Epithelial cell of proximal tubule (primary cell): ENCODE results near the gene NSD1. TPM values are rescaled to one million over a fixed set of nuclear protein-coding genes. Genes with fewer than 3 reads are reported as not detected.

Experiments used
- DNase-seq: peaks from one replicate; pipeline ENCODE4 v3.0.0-alpha.2; 2011; ENCODE audit warnings: low read depth
- H3K4me3 ChIP-seq: 2 replicates; pipeline ENCODE4 v1.5.1; 2011; ENCODE audit warnings: low read depth, mild to moderate bottlenecking, low read length
- CTCF ChIP-seq: conservative IDR thresholded peaks from 2 replicates; pipeline ENCODE4 v1.5.1; 2012; ENCODE audit warnings: low read depth, mild to moderate bottlenecking, low read length
- total RNA-seq: library from RNA; depleted of rRNA; stranded (reverse); fragments of >200 nt; gene quantifications from 2 replicates; pipeline ENCODE4 v1.2.3, GENCODE V29; 2015

The NSD1 gene
- total RNA-seq, 1 donor from 2014 or later = 30.6 TPM

- peak; percentile 96 for TF ChIP-seq CTCF
- no peak overlapping the region for H3K4me3 ChIP-seq
- no peak for DNase-seq
Observed at GRCh38 chr5:177309351-177310191, 176.0 kb downstream of the NSD1 start.

- no peak for TF ChIP-seq CTCF
- H3K4me3 ChIP-seq = peak overlapping the region; percentile 65
- no peak for DNase-seq
Observed at GRCh38 chr5:177310332-177310731, 176.8 kb downstream of the NSD1 start.

GRCh38 chr5:177310757-177311391 is 177.3 kb downstream of the NSD1 start:
- peak overlapping the region; percentile 65 for H3K4me3 ChIP-seq
- TF ChIP-seq CTCF = no peak
- DNase-seq = no peak

GRCh38 chr5:177311392-177311722 is 177.8 kb downstream of the NSD1 start:
- peak overlapping the region; percentile 65 for H3K4me3 ChIP-seq
- TF ChIP-seq CTCF = no peak
- no peak for DNase-seq

- DNase-seq = no peak
- TF ChIP-seq CTCF = no peak
Observed at GRCh38 chr5:177311723-177312648, 178.4 kb downstream of the NSD1 start, which contains the start of gene MXD3. Gene MXD3, minus strand, starts transcription at chr5:177311898. Its CDS starts 68 bp downstream, at chr5:177311830.

GRCh38 chr5:177312649-177313181 is 179.1 kb downstream of the NSD1 start:
- peak overlapping the region; percentile 36 for H3K4me3 ChIP-seq
- peak; percentile 5 for TF ChIP-seq CTCF
- no peak for DNase-seq

More at GRCh38 chr5:177311723-177312648, 178.4 kb downstream of the NSD1 start, which contains the start of gene MXD3:
- H3K4me3 ChIP-seq = peak within 1 kb of the TSS; percentile 65
